ENCODE results near the gene MN1. TPM values are rescaled to one million over a fixed set of nuclear protein-coding genes. Genes with fewer than 3 reads are reported as not detected.
"Not testable (repeated sequence)": the region's sequence is repeated elsewhere in the genome, so short reads cannot be mapped to it uniquely, and the experiment has no call there.

The MN1 gene
- total RNA-seq, 1 donor, result 0.86 TPM

- DNase-seq (ENCODE audit: low read depth), result no peak
- TF ChIP-seq, protein P1, sequence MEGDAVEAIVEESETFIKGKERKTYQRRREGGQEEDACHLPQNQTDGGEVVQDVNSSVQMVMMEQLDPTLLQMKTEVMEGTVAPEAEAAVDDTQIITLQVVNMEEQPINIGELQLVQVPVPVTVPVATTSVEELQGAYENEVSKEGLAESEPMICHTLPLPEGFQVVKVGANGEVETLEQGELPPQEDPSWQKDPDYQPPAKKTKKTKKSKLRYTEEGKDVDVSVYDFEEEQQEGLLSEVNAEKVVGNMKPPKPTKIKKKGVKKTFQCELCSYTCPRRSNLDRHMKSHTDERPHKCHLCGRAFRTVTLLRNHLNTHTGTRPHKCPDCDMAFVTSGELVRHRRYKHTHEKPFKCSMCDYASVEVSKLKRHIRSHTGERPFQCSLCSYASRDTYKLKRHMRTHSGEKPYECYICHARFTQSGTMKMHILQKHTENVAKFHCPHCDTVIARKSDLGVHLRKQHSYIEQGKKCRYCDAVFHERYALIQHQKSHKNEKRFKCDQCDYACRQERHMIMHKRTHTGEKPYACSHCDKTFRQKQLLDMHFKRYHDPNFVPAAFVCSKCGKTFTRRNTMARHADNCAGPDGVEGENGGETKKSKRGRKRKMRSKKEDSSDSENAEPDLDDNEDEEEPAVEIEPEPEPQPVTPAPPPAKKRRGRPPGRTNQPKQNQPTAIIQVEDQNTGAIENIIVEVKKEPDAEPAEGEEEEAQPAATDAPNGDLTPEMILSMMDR (IDR thresholded peaks at IDR 0.05; ENCODE audit: insufficient read depth, low read depth, low read length), result no peak
- H3K4me3 ChIP-seq (ENCODE audit: low read depth, low read length), result no peak overlapping the region
These were observed 54.6 kb downstream of the MN1 start for GRCh38 chr22:27746918-27747317.

DNA sequence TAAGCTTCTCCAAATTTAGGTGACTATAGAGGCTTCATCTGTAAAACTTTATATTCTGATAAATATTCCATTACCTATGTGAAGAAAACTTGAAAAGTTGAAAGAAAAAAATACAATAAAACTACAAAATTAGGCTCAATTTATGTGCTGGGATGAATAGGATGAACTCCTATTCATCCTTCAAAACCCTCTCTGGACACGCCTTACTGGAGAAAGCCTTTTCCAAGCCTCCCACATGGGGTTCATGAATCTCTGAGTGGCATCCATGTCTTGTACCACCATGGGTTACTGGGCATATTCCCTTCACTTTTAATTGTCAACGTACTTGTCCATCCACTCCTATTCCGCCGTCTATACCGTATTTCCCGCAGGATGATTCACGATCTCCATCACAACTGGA lies 55.7 kb downstream of the MN1 start:
- TF ChIP-seq, protein P1 (IDR thresholded peaks at IDR 0.05; ENCODE audit: insufficient read depth, low read depth, low read length), result no peak
- no peak for DNase-seq (ENCODE audit: low read depth)

GRCh38 chr22:27745154-27745553 lies 56.4 kb downstream of the MN1 start:
- TF ChIP-seq, protein P1 (IDR thresholded peaks at IDR 0.05; ENCODE audit: insufficient read depth, low read depth, low read length), result no peak
- DNase-seq (ENCODE audit: low read depth), result no peak
- no peak overlapping the region for H3K4me3 ChIP-seq (ENCODE audit: low read depth, low read length)

More for the DNA sequence above, 55.7 kb downstream of the MN1 start:
- H3K4me3 ChIP-seq (ENCODE audit: low read depth, low read length), result no peak overlapping the region

DNA sequence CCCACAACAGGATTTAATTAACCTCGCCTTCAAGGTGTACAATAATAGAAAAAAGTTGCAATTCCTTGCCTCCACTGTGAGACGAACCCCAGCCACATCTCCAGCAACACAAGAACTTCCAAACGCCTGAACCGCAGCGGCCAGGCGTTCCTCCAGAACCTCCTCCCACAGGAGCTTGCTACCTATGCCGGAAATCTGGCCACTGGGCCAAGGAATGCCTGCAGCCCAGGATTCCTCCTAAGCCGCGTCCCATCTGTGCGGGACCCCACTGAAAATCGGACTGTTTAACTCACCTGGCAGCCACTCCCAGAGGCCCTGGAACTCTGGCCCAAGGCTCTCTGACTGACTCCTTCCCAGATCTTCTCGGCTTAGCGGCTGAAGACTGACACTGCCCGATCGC lies 57.5 kb downstream of the MN1 start:
- not testable (repeated sequence) for DNase-seq (ENCODE audit: low read depth)

GRCh38 chr22:27740202-27740748 lies 61.3 kb downstream of the MN1 start:
- TF ChIP-seq, protein P1 (IDR thresholded peaks at IDR 0.05; ENCODE audit: insufficient read depth, low read depth, low read length), result no peak
- H3K4me3 ChIP-seq (ENCODE audit: low read depth, low read length), result no peak overlapping the region
- DNase-seq (ENCODE audit: low read depth), result no peak

More for the DNA sequence above, 57.5 kb downstream of the MN1 start:
- not testable (repeated sequence) for H3K4me3 ChIP-seq (ENCODE audit: low read depth, low read length)

GRCh38 chr22:27737521-27737920 lies 64.0 kb downstream of the MN1 start:
- no peak for DNase-seq (ENCODE audit: low read depth)
- TF ChIP-seq, protein P1 (IDR thresholded peaks at IDR 0.05; ENCODE audit: insufficient read depth, low read depth, low read length), result no peak

DNA sequence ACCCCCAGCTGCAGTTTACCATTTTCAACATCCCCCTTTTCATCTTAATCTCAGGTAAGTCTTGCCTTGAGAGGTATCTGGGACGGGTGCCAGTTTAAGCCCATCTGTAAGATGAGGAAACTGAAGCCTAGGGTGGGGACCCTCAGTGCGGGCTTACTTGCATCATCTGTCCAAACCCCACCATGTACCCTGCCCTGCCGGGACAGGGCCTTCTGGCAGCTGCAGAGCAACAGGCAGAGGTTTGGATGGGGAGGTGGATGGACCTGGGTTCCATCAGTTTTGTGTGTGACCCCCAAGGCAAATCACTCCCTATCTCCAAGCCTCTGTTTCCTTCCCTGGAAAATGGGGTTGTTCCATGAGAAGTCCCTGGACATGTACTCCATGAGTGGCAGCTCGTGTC lies 67.5 kb downstream of the MN1 start:
- no peak overlapping the region for H3K4me3 ChIP-seq (ENCODE audit: low read depth, low read length)
- TF ChIP-seq, protein P1 (IDR thresholded peaks at IDR 0.05; ENCODE audit: insufficient read depth, low read depth, low read length), result no peak
- no peak for DNase-seq (ENCODE audit: low read depth)

More at GRCh38 chr22:27737521-27737920, 64.0 kb downstream of the MN1 start:
- H3K4me3 ChIP-seq (ENCODE audit: low read depth, low read length), result no peak overlapping the region

Measured in fibroblast of villous mesenchyme (primary cell).